H1 (cell line): ENCODE measurements around the gene MMAB. TPM values are rescaled to one million over a fixed set of nuclear protein-coding genes. Genes with fewer than 3 reads are reported as not detected.

Source experiments
- BCL11A ChIP-seq, 2 experiments: IDR thresholded peaks; one replicate each; pipeline ENCODE4 v1.6.1; 2011; ENCODE audit warnings: low read depth in 2 of 2, low read length in 2 of 2, mild to moderate bottlenecking in 2 of 2
- CTBP2 ChIP-seq: IDR thresholded peaks from 2 replicates; pipeline ENCODE4 v1.7.0; 2011; ENCODE audit warnings: borderline replicate concordance, mild to moderate bottlenecking, moderate library complexity, mixed read lengths, low read length; ENCODE audit not compliant: insufficient read depth, insufficient read length
- EGR1 ChIP-seq: IDR thresholded peaks from 2 replicates; pipeline ENCODE4 v1.6.1; 2011; ENCODE audit warnings: low read depth, low read length, borderline replicate concordance
- RAD21 ChIP-seq, 2 experiments: IDR thresholded peaks in 1 of 2; conservative IDR thresholded peaks in 1 of 2; 2 replicates each; pipeline ENCODE4 v1.6.1; 2011; ENCODE audit warnings: low read depth in 2 of 2, low read length in 2 of 2, improper control_type of control experiment in 1 of 2, inconsistent platforms in 1 of 2, mild to moderate bottlenecking in 1 of 2, moderate library complexity in 1 of 2
- TBP ChIP-seq: IDR thresholded peaks from 2 replicates; pipeline ENCODE4 v1.6.1; 2011; ENCODE audit warnings: low read depth, low read length, improper control_type of control experiment
- TEAD4 ChIP-seq: IDR thresholded peaks from 2 replicates; pipeline ENCODE4 v1.6.1; 2012; ENCODE audit warnings: low read depth, low read length, inconsistent platforms, mixed read lengths
- polyA plus RNA-seq, 7 experiments: library from polyadenylated mRNA; depleted of rRNA in 3 of 7; stranded (reverse) in 5 of 7; unstranded in 2 of 7; fragments of >200 nt in 5 of 7; fragments of 200-250 nt in 2 of 7; gene quantifications; 1 replicate in 5 of 7; 2 replicates in 1 of 7; 4 replicates in 1 of 7; pipeline versions ENCODE4 v1.2.1 to v1.2.3, GENCODE V29; 2011 to 2013; ENCODE audit warnings: missing spikeins in 2 of 7, mixed read lengths in 2 of 7
- total RNA-seq: library from RNA; stranded (reverse); fragmentation: NEBNext Ultra II Directional; extraction: Animal tissue kit (Norgen Biotek cat#: 25700); gene quantifications from 2 replicates; pipeline ENCODE4 v1.2.1, GENCODE V29; 2021
- TF ChIP-seq, protein P1 (sequence below): fragments of 300-600 bp; sonication (generic); IDR thresholded peaks from 2 replicates; pipeline ENCODE4 v1.7.1; 2012; ENCODE audit warnings: low read length, moderate library complexity, mild to moderate bottlenecking, inconsistent platforms; ENCODE audit not compliant: insufficient replicate concordance
- TF ChIP-seq, protein P2 (sequence below): IDR thresholded peaks from 2 replicates; pipeline ENCODE4 v1.6.1; 2011; ENCODE audit warnings: low read length, improper control_type of control experiment

MMAB gene
- total and polyA plus RNA-seq, 2 of the 8 experiments (the other 6 are each of a cell fraction or from before 2014, with no cell fraction given), result 12.9 to 18.5 TPM

DNA sequence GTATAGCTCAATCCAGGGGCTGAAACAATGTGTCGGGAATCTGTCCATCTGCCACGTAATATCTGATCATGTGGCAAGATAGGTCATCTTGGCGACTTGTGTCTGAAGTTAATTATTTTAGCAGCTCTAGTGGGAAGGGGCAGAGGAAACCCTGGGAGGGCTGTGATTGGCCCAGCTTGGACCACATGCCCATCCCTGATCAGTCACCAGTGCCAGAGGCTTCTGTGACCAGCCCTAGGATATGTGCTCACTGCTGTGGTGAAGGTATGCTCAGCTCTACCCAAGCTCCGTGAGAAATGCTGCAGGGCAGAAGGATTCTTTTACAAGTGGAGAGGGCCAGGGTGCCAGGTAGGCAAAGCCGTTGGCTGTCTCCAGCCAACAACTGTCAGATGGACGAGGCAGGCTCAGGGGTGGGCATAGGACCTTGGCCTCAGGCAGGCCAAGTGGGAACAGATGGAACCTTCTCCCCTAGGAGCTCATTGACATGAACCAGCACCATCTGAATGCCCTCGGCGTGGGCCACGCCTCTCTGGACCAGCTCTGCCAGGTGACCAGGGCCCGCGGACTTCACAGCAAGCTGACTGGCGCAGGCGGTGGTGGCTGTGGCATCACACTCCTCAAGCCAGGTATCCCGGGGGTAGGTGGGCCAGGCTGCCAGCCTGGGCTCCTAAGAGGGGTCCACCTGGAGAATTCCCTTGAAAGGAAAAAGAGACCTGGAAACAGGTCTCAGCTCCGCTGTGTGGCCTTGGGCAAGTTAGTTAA lies 21.4 kb upstream of the MMAB start (continued):
- TF ChIP-seq, protein P1, sequence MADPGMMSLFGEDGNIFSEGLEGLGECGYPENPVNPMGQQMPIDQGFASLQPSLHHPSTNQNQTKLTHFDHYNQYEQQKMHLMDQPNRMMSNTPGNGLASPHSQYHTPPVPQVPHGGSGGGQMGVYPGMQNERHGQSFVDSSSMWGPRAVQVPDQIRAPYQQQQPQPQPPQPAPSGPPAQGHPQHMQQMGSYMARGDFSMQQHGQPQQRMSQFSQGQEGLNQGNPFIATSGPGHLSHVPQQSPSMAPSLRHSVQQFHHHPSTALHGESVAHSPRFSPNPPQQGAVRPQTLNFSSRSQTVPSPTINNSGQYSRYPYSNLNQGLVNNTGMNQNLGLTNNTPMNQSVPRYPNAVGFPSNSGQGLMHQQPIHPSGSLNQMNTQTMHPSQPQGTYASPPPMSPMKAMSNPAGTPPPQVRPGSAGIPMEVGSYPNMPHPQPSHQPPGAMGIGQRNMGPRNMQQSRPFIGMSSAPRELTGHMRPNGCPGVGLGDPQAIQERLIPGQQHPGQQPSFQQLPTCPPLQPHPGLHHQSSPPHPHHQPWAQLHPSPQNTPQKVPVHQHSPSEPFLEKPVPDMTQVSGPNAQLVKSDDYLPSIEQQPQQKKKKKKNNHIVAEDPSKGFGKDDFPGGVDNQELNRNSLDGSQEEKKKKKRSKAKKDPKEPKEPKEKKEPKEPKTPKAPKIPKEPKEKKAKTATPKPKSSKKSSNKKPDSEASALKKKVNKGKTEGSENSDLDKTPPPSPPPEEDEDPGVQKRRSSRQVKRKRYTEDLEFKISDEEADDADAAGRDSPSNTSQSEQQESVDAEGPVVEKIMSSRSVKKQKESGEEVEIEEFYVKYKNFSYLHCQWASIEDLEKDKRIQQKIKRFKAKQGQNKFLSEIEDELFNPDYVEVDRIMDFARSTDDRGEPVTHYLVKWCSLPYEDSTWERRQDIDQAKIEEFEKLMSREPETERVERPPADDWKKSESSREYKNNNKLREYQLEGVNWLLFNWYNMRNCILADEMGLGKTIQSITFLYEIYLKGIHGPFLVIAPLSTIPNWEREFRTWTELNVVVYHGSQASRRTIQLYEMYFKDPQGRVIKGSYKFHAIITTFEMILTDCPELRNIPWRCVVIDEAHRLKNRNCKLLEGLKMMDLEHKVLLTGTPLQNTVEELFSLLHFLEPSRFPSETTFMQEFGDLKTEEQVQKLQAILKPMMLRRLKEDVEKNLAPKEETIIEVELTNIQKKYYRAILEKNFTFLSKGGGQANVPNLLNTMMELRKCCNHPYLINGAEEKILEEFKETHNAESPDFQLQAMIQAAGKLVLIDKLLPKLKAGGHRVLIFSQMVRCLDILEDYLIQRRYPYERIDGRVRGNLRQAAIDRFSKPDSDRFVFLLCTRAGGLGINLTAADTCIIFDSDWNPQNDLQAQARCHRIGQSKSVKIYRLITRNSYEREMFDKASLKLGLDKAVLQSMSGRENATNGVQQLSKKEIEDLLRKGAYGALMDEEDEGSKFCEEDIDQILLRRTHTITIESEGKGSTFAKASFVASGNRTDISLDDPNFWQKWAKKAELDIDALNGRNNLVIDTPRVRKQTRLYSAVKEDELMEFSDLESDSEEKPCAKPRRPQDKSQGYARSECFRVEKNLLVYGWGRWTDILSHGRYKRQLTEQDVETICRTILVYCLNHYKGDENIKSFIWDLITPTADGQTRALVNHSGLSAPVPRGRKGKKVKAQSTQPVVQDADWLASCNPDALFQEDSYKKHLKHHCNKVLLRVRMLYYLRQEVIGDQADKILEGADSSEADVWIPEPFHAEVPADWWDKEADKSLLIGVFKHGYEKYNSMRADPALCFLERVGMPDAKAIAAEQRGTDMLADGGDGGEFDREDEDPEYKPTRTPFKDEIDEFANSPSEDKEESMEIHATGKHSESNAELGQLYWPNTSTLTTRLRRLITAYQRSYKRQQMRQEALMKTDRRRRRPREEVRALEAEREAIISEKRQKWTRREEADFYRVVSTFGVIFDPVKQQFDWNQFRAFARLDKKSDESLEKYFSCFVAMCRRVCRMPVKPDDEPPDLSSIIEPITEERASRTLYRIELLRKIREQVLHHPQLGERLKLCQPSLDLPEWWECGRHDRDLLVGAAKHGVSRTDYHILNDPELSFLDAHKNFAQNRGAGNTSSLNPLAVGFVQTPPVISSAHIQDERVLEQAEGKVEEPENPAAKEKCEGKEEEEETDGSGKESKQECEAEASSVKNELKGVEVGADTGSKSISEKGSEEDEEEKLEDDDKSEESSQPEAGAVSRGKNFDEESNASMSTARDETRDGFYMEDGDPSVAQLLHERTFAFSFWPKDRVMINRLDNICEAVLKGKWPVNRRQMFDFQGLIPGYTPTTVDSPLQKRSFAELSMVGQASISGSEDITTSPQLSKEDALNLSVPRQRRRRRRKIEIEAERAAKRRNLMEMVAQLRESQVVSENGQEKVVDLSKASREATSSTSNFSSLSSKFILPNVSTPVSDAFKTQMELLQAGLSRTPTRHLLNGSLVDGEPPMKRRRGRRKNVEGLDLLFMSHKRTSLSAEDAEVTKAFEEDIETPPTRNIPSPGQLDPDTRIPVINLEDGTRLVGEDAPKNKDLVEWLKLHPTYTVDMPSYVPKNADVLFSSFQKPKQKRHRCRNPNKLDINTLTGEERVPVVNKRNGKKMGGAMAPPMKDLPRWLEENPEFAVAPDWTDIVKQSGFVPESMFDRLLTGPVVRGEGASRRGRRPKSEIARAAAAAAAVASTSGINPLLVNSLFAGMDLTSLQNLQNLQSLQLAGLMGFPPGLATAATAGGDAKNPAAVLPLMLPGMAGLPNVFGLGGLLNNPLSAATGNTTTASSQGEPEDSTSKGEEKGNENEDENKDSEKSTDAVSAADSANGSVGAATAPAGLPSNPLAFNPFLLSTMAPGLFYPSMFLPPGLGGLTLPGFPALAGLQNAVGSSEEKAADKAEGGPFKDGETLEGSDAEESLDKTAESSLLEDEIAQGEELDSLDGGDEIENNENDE, result no peak
- TF ChIP-seq RAD21 (IDR thresholded peaks at IDR 0.05 in 1 of 2, conservative IDR thresholded peaks at IDR 0.05 in 1 of 2; ENCODE audit: low read depth in 2 of 2, low read length in 2 of 2), result no peak
- TF ChIP-seq TEAD4, result no peak
- TF ChIP-seq, protein P2, sequence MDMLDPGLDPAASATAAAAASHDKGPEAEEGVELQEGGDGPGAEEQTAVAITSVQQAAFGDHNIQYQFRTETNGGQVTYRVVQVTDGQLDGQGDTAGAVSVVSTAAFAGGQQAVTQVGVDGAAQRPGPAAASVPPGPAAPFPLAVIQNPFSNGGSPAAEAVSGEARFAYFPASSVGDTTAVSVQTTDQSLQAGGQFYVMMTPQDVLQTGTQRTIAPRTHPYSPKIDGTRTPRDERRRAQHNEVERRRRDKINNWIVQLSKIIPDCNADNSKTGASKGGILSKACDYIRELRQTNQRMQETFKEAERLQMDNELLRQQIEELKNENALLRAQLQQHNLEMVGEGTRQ, result no peak
- TF ChIP-seq EGR1, result no peak
- no peak for TF ChIP-seq TBP
- no peak for TF ChIP-seq BCL11A (IDR thresholded peaks at IDR 0.05; ENCODE audit: low read depth in 2 of 2, low read length in 2 of 2)
- TF ChIP-seq CTBP2, result no peak
